NOMO-1 treated with dmso at 0.1 percent for 144 hours (cell line): ENCODE data around the gene GATD1.

Experiments
- DNase-seq: peaks from one replicate; lab custom pipeline; 2025; ENCODE audit not compliant: unreplicated experiment; lab: John Stamatoyannopoulos, UW

GATD1 gene

DNA sequence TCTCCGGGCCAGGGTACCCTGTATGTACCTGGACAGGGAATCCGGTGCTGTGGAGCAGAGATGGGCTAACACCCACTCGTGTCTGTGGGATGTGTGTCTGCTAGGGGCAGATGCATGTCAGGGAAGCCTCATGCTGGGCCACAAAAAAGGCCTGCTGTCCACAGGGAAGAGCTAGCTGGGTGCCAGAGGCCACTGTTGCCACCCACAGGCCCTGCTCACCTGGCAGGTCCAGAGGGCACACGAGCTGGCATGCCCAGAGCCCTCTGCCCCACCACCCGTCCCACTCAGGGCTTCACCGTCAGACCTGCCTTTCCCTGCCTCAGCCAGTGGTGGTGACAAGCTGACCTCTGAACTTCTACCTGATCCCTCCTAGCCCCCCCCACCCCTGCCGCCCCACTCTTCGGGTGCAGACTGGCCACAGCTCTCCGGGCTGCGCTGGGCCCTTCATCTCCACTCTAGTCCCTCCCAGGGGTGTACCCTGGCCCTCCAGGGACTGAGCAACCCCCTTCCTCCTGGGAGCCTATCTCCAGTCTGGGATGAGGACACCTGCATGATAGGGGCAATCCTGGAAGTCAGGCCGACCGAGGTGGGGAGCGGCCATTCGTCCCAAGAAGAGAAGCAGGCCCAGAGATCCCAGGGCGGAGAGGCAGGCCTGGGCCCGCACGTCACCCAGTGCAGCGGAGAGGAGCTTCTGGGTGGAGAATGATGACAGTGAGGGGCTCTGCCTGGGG is 19.4 kb upstream of the GATD1 start:
- no peak for DNase-seq

DNA sequence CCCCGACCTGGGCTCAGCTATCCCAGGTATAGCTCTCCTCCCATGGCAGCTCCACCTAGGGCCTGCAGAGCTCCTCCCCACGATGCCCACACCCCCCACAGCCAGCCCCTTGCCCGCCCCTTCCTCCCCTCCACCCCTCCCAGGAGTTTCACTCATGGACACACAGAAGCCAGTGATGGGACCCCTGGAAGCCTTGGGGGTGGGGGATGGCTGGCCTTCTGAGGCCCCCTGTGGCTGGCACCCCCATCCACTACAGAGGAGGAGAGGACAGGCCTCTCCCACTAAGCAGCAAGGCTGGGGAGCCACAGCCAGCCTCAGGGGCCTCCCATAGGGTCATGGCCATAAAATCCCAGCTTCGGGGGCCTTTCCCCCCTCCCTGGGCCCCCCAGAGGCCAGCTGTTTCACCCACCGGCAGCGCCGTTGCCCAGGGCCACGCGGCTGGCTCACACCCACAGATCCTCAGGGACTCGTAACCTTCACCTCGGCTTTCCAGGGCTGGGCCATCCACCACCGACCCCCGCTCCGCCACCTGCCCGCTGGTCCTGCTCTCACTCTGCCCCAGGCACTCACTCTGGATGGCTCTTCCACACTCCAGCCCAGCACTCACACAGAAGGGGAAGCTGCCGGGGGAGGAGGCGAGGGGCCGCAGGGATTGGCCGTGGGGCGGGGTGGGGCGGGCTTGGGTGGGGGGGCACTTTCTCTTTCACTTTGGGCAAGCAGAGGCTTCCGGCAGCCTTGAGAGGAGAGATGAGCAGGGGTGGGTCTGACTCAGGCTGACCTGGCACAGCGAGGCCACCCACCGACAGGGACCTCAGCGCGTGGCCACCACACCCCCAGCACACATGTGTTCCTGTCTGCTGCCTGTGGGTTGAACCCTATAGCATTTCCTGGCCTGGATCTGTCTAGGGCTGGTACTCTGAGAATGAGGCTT is 18.6 kb upstream of the GATD1 start:
- peak; percentile 84 for DNase-seq

- no peak for DNase-seq
These were observed 17.7 kb upstream of the GATD1 start for GRCh38 chr11:794766-795633.

GRCh38 chr11:794013-794765 is 16.9 kb upstream of the GATD1 start:
- DNase-seq = no peak

- DNase-seq = no peak
These were observed 16.3 kb upstream of the GATD1 start for GRCh38 chr11:793556-793955.

- no peak for DNase-seq
These were observed 15.6 kb upstream of the GATD1 start for GRCh38 chr11:792873-793272.

DNA sequence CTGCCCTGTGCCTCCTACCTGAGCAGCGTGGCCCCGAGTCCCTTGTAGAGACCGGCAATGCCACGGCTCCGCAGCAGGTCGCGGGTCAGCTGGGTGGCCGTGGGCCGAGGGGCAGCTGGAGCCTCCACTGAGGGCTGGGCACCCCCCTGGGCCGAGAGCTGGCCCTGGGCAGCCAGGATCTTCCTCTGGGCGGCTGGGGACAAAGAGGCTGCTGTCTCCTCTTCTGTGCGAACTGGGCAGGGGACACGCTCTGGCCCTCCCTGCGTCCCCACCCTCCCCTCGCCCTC is 15.2 kb upstream of the GATD1 start:
- DNase-seq = no peak

DNA sequence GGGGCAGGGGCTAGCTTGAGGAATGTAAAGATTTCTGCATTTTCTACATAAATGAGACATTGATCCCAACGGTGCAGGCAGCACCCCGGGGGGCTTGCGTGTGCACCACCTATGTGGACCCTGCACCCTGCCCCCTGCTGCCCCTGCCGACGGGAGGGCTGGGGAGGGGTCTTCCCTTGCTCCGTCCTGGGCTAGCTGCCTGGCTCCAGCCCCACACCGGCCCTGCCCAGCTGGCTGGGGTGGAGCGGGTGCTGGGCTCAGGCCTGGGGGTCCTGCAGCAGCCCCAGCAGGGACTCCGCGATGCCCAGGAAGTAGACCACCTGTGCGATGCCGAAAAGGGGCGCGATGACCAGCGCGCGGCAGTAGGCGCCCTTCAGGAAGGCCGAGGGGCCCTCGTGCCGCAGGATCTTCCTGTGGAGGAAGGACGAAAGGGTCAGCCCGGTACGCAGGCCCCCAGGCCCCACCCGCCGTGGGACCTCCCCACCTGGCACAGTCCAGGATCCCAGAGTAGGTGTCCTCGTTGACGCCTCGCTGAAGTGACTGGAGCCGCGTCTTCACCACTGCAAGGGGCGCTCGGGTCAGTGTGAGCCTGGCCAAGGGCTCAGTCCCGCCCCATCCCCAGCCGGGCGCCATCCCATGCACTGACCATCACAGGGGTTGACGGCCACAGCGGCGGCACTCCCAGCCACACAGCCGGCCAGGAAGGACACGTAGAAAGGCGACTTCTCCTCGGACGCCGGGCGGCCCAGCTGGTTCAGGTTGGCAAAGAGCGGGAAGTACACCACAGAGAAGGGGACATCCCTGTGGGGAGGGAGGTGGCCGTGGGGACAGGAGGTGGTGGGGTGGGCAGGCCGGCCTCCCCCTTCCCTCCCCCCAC is 14.6 kb upstream of the GATD1 start:
- no peak for DNase-seq

GRCh38 chr11:790721-791564 is 13.7 kb upstream of the GATD1 start:
- DNase-seq = no peak

DNA sequence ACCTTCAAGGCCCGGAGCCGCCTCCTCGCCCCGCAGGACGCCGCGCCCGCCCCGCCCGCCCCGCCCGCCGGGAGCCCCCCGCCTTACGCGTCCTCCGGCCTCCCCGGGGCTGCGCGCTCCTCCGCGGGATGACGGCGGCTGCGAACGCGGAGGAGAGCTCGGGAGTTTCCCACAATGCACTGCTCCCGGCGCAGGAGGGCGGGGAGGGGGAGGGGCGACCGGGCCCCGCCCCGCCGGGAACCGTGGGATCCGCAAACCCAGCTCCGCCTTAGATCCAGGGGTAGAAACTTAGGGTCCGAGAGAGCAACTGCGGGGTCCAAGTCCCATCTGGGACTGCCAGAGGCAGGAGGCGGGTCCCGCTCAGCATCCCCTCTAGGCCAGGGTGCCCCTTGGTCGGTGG is 12.7 kb upstream of the GATD1 start, which contains the start of gene CEND1:
Gene CEND1 (minus strand): TSS at position 148 of the 400 bp plus-strand sequence. CDS start 1,514 bp downstream, outside the sequence.
- no peak for DNase-seq

DNA sequence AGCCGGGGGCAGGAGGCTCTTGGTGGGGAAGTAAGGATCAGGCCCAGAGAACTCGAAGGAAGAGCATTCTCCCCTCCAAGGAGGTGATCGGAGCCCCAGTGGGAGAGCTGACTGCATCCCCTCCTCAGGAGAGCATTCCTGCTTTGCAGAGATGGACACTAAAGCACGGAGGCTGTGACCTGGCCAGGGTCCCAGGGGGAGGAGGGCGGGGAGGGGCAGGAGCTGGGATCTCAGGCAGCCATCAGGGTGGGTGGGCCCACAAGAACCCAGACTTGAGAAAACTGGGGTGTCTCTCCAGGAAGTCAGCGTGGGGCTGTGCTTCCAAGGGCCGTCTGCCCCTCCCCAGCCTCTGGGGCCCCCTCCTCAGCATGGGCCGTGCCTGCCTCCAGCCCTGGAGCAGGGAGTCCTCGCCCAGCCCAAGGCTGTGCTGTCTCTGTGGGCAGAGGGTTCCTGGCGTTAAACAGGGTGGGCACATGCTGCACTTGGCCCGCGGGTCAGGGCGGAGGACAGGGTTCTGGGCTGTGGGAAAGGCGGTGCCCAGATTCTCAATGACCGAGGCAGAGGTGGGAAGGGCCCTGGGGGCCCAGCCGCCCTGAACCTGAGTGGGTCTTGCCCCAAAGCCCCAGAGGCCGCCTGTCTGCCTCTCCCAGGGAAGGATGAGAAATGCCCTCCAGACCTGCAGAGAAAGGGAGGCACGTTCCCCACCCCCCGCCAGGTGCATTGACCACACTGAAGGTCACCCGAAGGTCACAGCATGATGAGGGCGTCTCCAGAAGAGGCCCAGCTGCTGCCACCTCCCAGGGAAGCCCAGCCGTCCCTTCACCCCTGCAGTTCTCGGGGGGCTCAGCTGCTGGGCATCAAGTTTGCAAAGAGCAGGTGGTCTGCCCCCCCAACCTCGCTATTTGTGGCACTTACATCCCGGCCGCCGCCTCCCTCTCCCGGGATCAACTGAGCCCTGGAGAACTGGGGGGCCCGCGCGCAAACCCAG is 12.0 kb upstream of the GATD1 start:
- DNase-seq = no peak

- DNase-seq = no peak
These were observed 10.8 kb upstream of the GATD1 start for GRCh38 chr11:788009-788640.

- no peak for DNase-seq
These were observed 9.9 kb upstream of the GATD1 start for GRCh38 chr11:787084-787675.

GRCh38 chr11:786235-787083 is 9.2 kb upstream of the GATD1 start:
- DNase-seq = no peak

- DNase-seq = no peak
These were observed 6.3 kb upstream of the GATD1 start for GRCh38 chr11:783581-784015.
